Thoracic aorta (tissue), 2 donors: ENCODE measurements around the gene VPS18. TPM values are rescaled to one million over a fixed set of nuclear protein-coding genes. Genes with fewer than 3 reads are reported as not detected.

Experiments used
- ATAC-seq: fragments of 150-250 bp; one replicate; pipeline ENCODE4 v1.8.0; 2017; ENCODE audit warnings: low read depth; ENCODE audit not compliant: insufficient number of reproducible peaks, low FRiP score
- DNase-seq: peaks from one replicate; pipeline ENCODE4 v3.0.0-alpha.2; 2020; ENCODE audit warnings: low spot score
- H3K27ac ChIP-seq, 2 donors: fragments of 200-600 bp; sonication (generic); 1 replicate in 1 of 2; 2 replicates in 1 of 2; pipeline ENCODE4 v1.5.1; 2016; ENCODE audit warnings: mild to moderate bottlenecking in 2 of 2, moderate library complexity in 2 of 2
- H3K27me3 ChIP-seq: fragments of 200-600 bp; sonication (generic); replicated peaks from 2 replicates; pipeline ENCODE4 v1.6.0; 2016; ENCODE audit warnings: mild to moderate bottlenecking; ENCODE audit not compliant: insufficient read depth
- H3K36me3 ChIP-seq: fragments of 200-600 bp; sonication (generic); one replicate; pipeline ENCODE4 v1.5.1; 2016
- H3K4me1 ChIP-seq, 2 donors: fragments of 200-600 bp; sonication (generic); 1 replicate in 1 of 2; 2 replicates in 1 of 2; pipeline versions ENCODE4 v1.5.1 to v1.6.0; 2016; ENCODE audit warnings: low read depth in 2 of 2, mild to moderate bottlenecking in 1 of 2; ENCODE audit not compliant: control insufficient read depth in 1 of 2
- H3K4me3 ChIP-seq: fragments of 200-600 bp; sonication (generic); 2 replicates; pipeline ENCODE4 v1.5.1; 2016; ENCODE audit warnings: mild to moderate bottlenecking
- H3K9me3 ChIP-seq: fragments of 200-600 bp; sonication (generic); 2 replicates; pipeline ENCODE4 v1.5.1; 2016
- CTCF ChIP-seq: fragments of 200-600 bp; sonication (generic); IDR thresholded peaks from one replicate; pipeline ENCODE4 v1.5.1; 2019; ENCODE audit warnings: antibody characterized with exemption
- total RNA-seq, 2 donors: library from RNA; depleted of rRNA; stranded (reverse); fragments of >200 nt; gene quantifications; one replicate each; pipeline versions ENCODE4 v1.1.0 to v1.2.3, GENCODE V29; 2016

VPS18 gene
- total RNA-seq, 2 donors from 2014 or later = 26.0 to 37.9 TPM

DNA sequence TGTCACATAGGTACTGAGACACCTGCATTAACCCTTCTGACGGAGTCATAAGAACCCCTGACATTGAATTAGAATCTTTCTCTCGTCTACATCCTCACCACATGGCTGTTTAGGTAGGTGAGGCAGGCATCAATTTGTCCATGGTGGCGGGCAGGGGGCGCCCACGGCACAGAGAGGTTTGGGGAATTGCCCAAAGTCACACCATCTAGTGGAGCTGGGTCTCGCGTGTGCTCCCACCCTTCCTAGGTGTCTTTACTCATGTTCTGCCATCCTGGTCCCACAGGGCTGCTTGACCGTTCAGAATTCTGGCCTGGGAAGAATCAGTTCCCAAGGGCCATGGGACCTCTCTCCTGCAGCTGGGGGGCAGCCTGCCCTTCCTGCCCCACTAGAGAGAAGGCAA is 20.2 kb downstream of the VPS18 start:
- H3K9me3 ChIP-seq = no peaks in the 10 kb centered on the region
- H3K4me1 ChIP-seq = no peaks in the 10 kb centered on the region
- H3K36me3 ChIP-seq = no peaks in the 10 kb centered on the region
- no peak for TF ChIP-seq CTCF
- DNase-seq (no peak), ATAC-seq (no peak)
- H3K4me3 ChIP-seq = no peak overlapping the region
- no peaks in the 10 kb centered on the region for H3K27me3 ChIP-seq
- H3K27ac ChIP-seq = no peak overlapping the region

DNA sequence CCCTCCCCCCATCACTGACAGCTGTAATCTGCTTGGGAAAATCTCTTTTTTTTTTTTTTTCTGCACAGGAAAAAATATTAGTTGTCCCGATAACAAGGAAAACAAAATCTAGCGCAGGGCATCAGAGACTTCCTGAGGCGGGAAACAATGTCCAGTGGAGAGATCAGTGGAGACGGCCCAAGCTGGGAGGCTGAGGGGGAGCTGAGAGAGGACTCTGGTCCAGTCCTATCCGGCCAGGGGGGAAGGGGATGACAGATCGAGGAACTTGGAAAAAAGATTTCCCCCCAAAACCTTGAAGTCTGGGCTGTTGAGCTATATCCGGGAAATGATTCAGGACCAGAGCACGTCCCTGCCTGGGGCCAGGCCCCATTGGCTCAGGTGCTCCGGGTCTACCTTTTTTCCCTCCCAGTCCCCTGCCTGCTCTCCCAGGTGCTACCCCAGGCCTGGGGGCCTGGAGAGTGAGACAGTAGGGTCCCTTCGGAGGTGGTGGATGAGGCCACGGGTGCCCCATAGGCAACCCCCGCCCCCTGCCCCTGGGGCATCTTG is 20.9 kb downstream of the VPS18 start:
- Histone ChIP-seq H3K27me3 (no peaks in the 10 kb centered on the region), H3K27ac (no peak overlapping the region), H3K36me3 (no peaks in the 10 kb centered on the region), H3K4me3 (no peak overlapping the region), H3K4me1 (no peaks in the 10 kb centered on the region), H3K9me3 (no peaks in the 10 kb centered on the region)
- ATAC-seq = no peak
- no peak for TF ChIP-seq CTCF
- DNase-seq = no peak

GRCh38 chr15:40915679-40916078 is 21.4 kb downstream of the VPS18 start:
- no peaks in the 10 kb centered on the region for H3K9me3 ChIP-seq
- DNase-seq (no peak), ATAC-seq (no peak)
- no peaks in the 10 kb centered on the region for H3K36me3 ChIP-seq
- H3K27me3 ChIP-seq = no peaks in the 10 kb centered on the region
- H3K27ac ChIP-seq = no peak overlapping the region
- H3K4me1 ChIP-seq = no peaks in the 10 kb centered on the region
- H3K4me3 ChIP-seq = no peak overlapping the region
- TF ChIP-seq CTCF = no peak

DNA sequence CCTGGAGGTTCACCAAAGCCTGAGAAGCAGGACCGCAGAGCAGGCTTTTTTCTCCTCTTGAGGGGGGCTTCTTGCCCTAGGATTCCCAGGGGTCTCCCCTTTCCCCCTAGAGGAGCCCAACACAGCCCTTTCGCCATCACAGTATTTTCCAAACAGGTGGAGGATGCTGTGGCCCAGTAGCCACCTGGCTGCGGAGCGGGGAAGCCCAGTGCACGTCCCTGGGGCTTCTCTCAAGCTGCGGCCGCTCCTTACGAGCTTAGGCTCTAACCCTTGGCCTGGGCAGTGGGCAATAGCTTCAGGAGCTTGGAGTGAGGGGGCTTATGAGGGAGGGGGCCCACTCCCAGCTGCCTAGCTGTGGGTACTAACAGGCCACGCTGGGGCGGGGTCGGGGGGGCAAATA is 23.3 kb downstream of the VPS18 start:
- no peak overlapping the region for H3K27ac ChIP-seq
- ATAC-seq (no peak), DNase-seq (no peak)
- no peaks in the 10 kb centered on the region for H3K36me3 ChIP-seq
- no peaks in the 10 kb centered on the region for H3K4me1 ChIP-seq
- no peaks in the 10 kb centered on the region for H3K9me3 ChIP-seq
- no peak overlapping the region for H3K4me3 ChIP-seq
- no peak for TF ChIP-seq CTCF
- H3K27me3 ChIP-seq = no peaks in the 10 kb centered on the region

DNA sequence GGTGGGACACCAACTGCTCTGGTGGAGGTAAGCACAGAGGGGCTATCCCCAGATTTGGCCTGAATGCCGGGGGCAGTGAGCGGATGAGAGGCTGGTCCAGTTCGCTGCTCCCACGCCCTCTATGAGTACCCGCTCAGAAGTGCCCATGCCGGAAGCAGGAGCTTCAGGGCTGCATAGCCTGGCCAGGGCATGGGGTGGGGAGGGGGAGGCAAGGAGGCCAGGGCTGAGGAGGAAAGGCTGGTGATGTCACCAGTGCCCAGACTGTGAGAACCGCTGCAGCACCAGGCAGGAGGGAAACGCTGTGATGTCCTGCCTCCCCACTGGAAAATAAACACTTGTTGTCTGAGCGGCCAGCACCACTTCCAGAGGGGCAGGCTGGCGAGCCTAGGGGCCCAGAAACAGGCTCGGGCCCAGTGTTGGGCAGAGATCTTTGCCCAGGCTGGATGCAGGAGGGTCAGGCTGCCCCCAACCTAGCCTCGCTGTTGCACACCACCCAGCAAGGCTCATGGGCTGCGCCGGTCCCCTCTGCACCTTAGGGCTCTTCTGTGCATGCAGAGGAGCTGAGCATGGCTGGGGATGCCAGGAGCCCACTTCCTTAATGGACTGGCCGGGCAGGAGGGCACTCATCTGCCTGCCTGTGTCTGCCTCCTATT is 24.0 kb downstream of the VPS18 start:
- Histone ChIP-seq H3K27me3 (no peaks in the 10 kb centered on the region), H3K4me1 (no peaks in the 10 kb centered on the region), H3K27ac (no peak overlapping the region), H3K4me3 (no peak overlapping the region), H3K36me3 (no peaks in the 10 kb centered on the region), H3K9me3 (no peaks in the 10 kb centered on the region)
- ATAC-seq (no peak), DNase-seq (no peak)
- TF ChIP-seq CTCF = no peak
